ENCODE data around the gene TRAF7.
"Not testable (repeated sequence)": the region's sequence is repeated elsewhere in the genome, so short reads cannot be mapped to it uniquely, and the experiment has no call there.

TRAF7 gene

GRCh38 chr16:2199621-2200139 is 44.1 kb downstream of the TRAF7 start:
- no peak for DNase-seq (ENCODE audit: low spot score)

- no peak for DNase-seq (ENCODE audit: low spot score)
Measured at GRCh38 chr16:2200313-2200712, 44.7 kb downstream of the TRAF7 start.

GRCh38 chr16:2203119-2203688 is 47.6 kb downstream of the TRAF7 start:
- not testable (repeated sequence) for DNase-seq (ENCODE audit: low spot score)

- DNase-seq (ENCODE audit: low spot score), result no peak
Measured at GRCh38 chr16:2204416-2205103, 49.0 kb downstream of the TRAF7 start.

GRCh38 chr16:2205104-2205966 is 49.8 kb downstream of the TRAF7 start, which contains the start of gene MLST8:
TSS of gene MLST8 (plus strand) at chr16:2205454. CDS start at chr16:2206086, 632 bp downstream.
- DNase-seq (ENCODE audit: low spot score), result peak; percentile 99

- no peak for DNase-seq (ENCODE audit: low spot score)
Measured at GRCh38 chr16:2205967-2206313, 50.4 kb downstream of the TRAF7 start.

- no peak for DNase-seq (ENCODE audit: low spot score)
Measured at GRCh38 chr16:2206420-2206779, 50.8 kb downstream of the TRAF7 start.

- no peak for DNase-seq (ENCODE audit: low spot score)
Measured at GRCh38 chr16:2206780-2207433, 51.3 kb downstream of the TRAF7 start.

GRCh38 chr16:2207872-2208271 is 52.3 kb downstream of the TRAF7 start:
- DNase-seq (ENCODE audit: low spot score), result no peak

GRCh38 chr16:2208308-2208707 is 52.7 kb downstream of the TRAF7 start:
- no peak for DNase-seq (ENCODE audit: low spot score)

GRCh38 chr16:2208772-2209171 is 53.2 kb downstream of the TRAF7 start:
- DNase-seq (ENCODE audit: low spot score), result no peak

- DNase-seq (ENCODE audit: low spot score), result no peak
Measured at GRCh38 chr16:2209258-2210008, 53.9 kb downstream of the TRAF7 start.

GRCh38 chr16:2210009-2210332 is 54.4 kb downstream of the TRAF7 start:
- DNase-seq (ENCODE audit: low spot score), result no peak

- DNase-seq (ENCODE audit: low spot score), result no peak
Measured at GRCh38 chr16:2210386-2211365, 55.1 kb downstream of the TRAF7 start, which contains the start of gene BRICD5. TSS of gene BRICD5 (minus strand) at chr16:2210863. CDS start at chr16:2210833, 30 bp downstream.

- no peak for DNase-seq (ENCODE audit: low spot score)
Measured at GRCh38 chr16:2211923-2212347, 56.4 kb downstream of the TRAF7 start.

- no peak for DNase-seq (ENCODE audit: low spot score)
Measured at GRCh38 chr16:2212362-2213324, 57.1 kb downstream of the TRAF7 start.

GRCh38 chr16:2213817-2214718 is 58.5 kb downstream of the TRAF7 start:
- no peak for DNase-seq (ENCODE audit: low spot score)

- DNase-seq (ENCODE audit: low spot score), result peak; percentile 99
Measured at GRCh38 chr16:2214719-2214968, 59.1 kb downstream of the TRAF7 start, which contains the start of gene PGP. TSS of gene PGP (minus strand) at chr16:2214840. CDS start at chr16:2214777, 63 bp downstream.
